Measurements from ENCODE around the gene MAP7D1.

MAP7D1 gene

GRCh38 chr1:36223381-36223995 is 67.5 kb downstream of the MAP7D1 start:
- H3K9ac ChIP-seq (ENCODE audit: low read length): peak overlapping the region; percentile 87
- H3K9me2 ChIP-seq (replicated peaks; ENCODE audit: insufficient read depth, low read length): no peaks in the 10 kb centered on the region
- peaks cover 12% of the 10 kb centered on the region for H3F3A ChIP-seq (ENCODE audit: insufficient read depth)
- H3K4me2 ChIP-seq (ENCODE audit: low read depth, low read length, poor library complexity, severe bottlenecking): peak overlapping the region; percentile 90
- H3K4me3 ChIP-seq (ENCODE audit: insufficient read depth, low read length, poor library complexity, severe bottlenecking): peak overlapping the region; percentile 69
- TF ChIP-seq EZH2phosphoT487 (conservative IDR thresholded peaks at IDR 0.05; ENCODE audit: low read length): no peak
- no peak for TF ChIP-seq CTCF (IDR thresholded peaks at IDR 0.05; ENCODE audit: insufficient read depth, low read length, poor library complexity, severe bottlenecking)
- H4K20me1 ChIP-seq (ENCODE audit: low read depth, low read length): peaks cover 20% of the 10 kb centered on the region
- H3K9me3 ChIP-seq (ENCODE audit: insufficient read depth, low read length): no peaks in the 10 kb centered on the region
- H3K27ac ChIP-seq (ENCODE audit: low read depth, low read length): peak overlapping the region; percentile 81
- H2AFZ ChIP-seq (ENCODE audit: low read depth, low read length, severe bottlenecking): peak overlapping the region; percentile 87
- H3K36me3 ChIP-seq (ENCODE audit: low read length): no peaks in the 10 kb centered on the region
- H3K79me2 ChIP-seq (ENCODE audit: insufficient read depth, low read length): peaks cover 41% of the 10 kb centered on the region
- H3K27me3 ChIP-seq (ENCODE audit: low read length): no peaks in the 10 kb centered on the region

- H3K9ac ChIP-seq (ENCODE audit: low read length): peak within 1 kb of the TSS; percentile 87
- no peaks in the 10 kb centered on the region for H3K9me2 ChIP-seq (replicated peaks; ENCODE audit: insufficient read depth, low read length)
- H3K9me3 ChIP-seq (ENCODE audit: insufficient read depth, low read length): no peaks in the 10 kb centered on the region
- peaks cover 22% of the 10 kb centered on the region for H4K20me1 ChIP-seq (ENCODE audit: low read depth, low read length)
- H2AFZ ChIP-seq (ENCODE audit: low read depth, low read length, severe bottlenecking): peak within 1 kb of the TSS; percentile 87
- peak within 1 kb of the TSS; percentile 97 for H3K4me3 ChIP-seq (ENCODE audit: insufficient read depth, low read length, poor library complexity, severe bottlenecking)
- peak within 1 kb of the TSS; percentile 90 for H3K4me2 ChIP-seq (ENCODE audit: low read depth, low read length, poor library complexity, severe bottlenecking)
- H3F3A ChIP-seq (ENCODE audit: insufficient read depth): peaks cover 10% of the 10 kb centered on the region
- TF ChIP-seq CTCF (IDR thresholded peaks at IDR 0.05; ENCODE audit: insufficient read depth, low read length, poor library complexity, severe bottlenecking) (no peak), EZH2phosphoT487 (conservative IDR thresholded peaks at IDR 0.05; ENCODE audit: low read length) (no peak)
- H3K36me3 ChIP-seq (ENCODE audit: low read length): no peaks in the 10 kb centered on the region
- H3K27ac ChIP-seq (ENCODE audit: low read depth, low read length): peak within 1 kb of the TSS; percentile 84
- H3K79me2 ChIP-seq (ENCODE audit: insufficient read depth, low read length): peaks cover 46% of the 10 kb centered on the region
- no peaks in the 10 kb centered on the region for H3K27me3 ChIP-seq (ENCODE audit: low read length)
Observed at GRCh38 chr1:36223996-36224536, 68.1 kb downstream of the MAP7D1 start, which contains the start of gene THRAP3. THRAP3 (plus strand) TSS chr1:36224443; CDS start chr1:36282564, 58,121 bp downstream.

GRCh38 chr1:36224537-36225282 is 68.8 kb downstream of the MAP7D1 start:
- H3K4me2 ChIP-seq (ENCODE audit: low read depth, low read length, poor library complexity, severe bottlenecking): peak overlapping the region; percentile 83
- H3K36me3 ChIP-seq (ENCODE audit: low read length): no peaks in the 10 kb centered on the region
- TF ChIP-seq CTCF (IDR thresholded peaks at IDR 0.05; ENCODE audit: insufficient read depth, low read length, poor library complexity, severe bottlenecking) (no peak), EZH2phosphoT487 (conservative IDR thresholded peaks at IDR 0.05; ENCODE audit: low read length) (no peak)
- peaks cover 9% of the 10 kb centered on the region for H3F3A ChIP-seq (ENCODE audit: insufficient read depth)
- peaks cover 52% of the 10 kb centered on the region for H3K79me2 ChIP-seq (ENCODE audit: insufficient read depth, low read length)
- H3K27me3 ChIP-seq (ENCODE audit: low read length): no peaks in the 10 kb centered on the region
- H2AFZ ChIP-seq (ENCODE audit: low read depth, low read length, severe bottlenecking): peak overlapping the region; percentile 10
- H3K9me3 ChIP-seq (ENCODE audit: insufficient read depth, low read length): no peaks in the 10 kb centered on the region
- peak overlapping the region; percentile 97 for H3K4me3 ChIP-seq (ENCODE audit: insufficient read depth, low read length, poor library complexity, severe bottlenecking)
- peak overlapping the region; percentile 87 for H3K9ac ChIP-seq (ENCODE audit: low read length)
- no peaks in the 10 kb centered on the region for H3K9me2 ChIP-seq (replicated peaks; ENCODE audit: insufficient read depth, low read length)
- peak overlapping the region; percentile 84 for H3K27ac ChIP-seq (ENCODE audit: low read depth, low read length)
- H4K20me1 ChIP-seq (ENCODE audit: low read depth, low read length): peaks cover 22% of the 10 kb centered on the region

Measured in SU-DHL-6 (cell line).